Measurements from ENCODE around the gene CEP41. TPM values are rescaled to one million over a fixed set of nuclear protein-coding genes. Genes with fewer than 3 reads are reported as not detected.

CEP41 gene
- total RNA-seq, 4 donors from 2014 or later, result 1.8 to 6.2 (median 1.9) TPM

- no peaks in the 10 kb centered on the region for H3K9me3 ChIP-seq
- intact Hi-C loops (cut with DNase I; ENCODE audit: low total_unique reads), result loop anchor here (5.0 kb wide), 1 partner anchor 73 kb away; no protein-coding TSS in a partner anchor
- DNase-seq, result no peak
- no peaks in the 10 kb centered on the region for H3K36me3 ChIP-seq
- in situ Hi-C loops (cut with MboI; ENCODE audit: low sequenced_read_pairs in 4 of 4), result no loop called here
- H3K27me3 ChIP-seq, result peaks cover 0 to 10% (median 0%) of the 10 kb centered on the region in 3 donors
- H3K4me1 ChIP-seq, result peaks cover 3 to 4% of the 10 kb centered on the region in 2 donors
- peak in 1 of 2 donors; percentile 14 for ATAC-seq
- peak overlapping the region; percentile 43 to 72 (median 64) for H3K27ac ChIP-seq
- TF ChIP-seq POLR2A (IDR thresholded peaks at IDR 0.05), result no peak
- TF ChIP-seq CTCF (IDR thresholded peaks at IDR 0.05 in 4 of 5, conservative IDR thresholded peaks at IDR 0.05 in 1 of 5), result no peak
- no peak overlapping the region for H3K4me3 ChIP-seq
Observed at GRCh38 chr7:130349911-130350782, 90.7 kb downstream of the CEP41 start.

GRCh38 chr7:130346941-130347340 is 93.9 kb downstream of the CEP41 start:
- TF ChIP-seq POLR2A (IDR thresholded peaks at IDR 0.05) (no peak), CTCF (IDR thresholded peaks at IDR 0.05 in 4 of 5, conservative IDR thresholded peaks at IDR 0.05 in 1 of 5) (no peak)
- ATAC-seq (no peak), DNase-seq (no peak)
- in situ Hi-C loops (cut with MboI; ENCODE audit: low sequenced_read_pairs in 4 of 4), result no loop called here
- H3K9me3 ChIP-seq, result no peaks in the 10 kb centered on the region
- peaks cover 0 to 10% (median 0%) of the 10 kb centered on the region in 3 donors for H3K27me3 ChIP-seq
- no peak overlapping the region for H3K27ac ChIP-seq
- H3K4me3 ChIP-seq, result no peak overlapping the region
- peaks cover 0 to 4% of the 10 kb centered on the region in 2 donors for H3K4me1 ChIP-seq
- no peaks in the 10 kb centered on the region for H3K36me3 ChIP-seq
- intact Hi-C loops (cut with DNase I; ENCODE audit: low total_unique reads), result no loop called here

- no peak overlapping the region for H3K27ac ChIP-seq
- no peaks in the 10 kb centered on the region for H3K36me3 ChIP-seq
- DNase-seq (no peak), ATAC-seq (no peak)
- H3K9me3 ChIP-seq, result no peaks in the 10 kb centered on the region
- peaks cover 0 to 3% of the 10 kb centered on the region in 2 donors for H3K4me1 ChIP-seq
- H3K27me3 ChIP-seq, result peaks cover 0 to 5% (median 0%) of the 10 kb centered on the region in 3 donors
- in situ Hi-C loops (cut with MboI; ENCODE audit: low sequenced_read_pairs in 4 of 4), result no loop called here
- intact Hi-C loops (cut with DNase I; ENCODE audit: low total_unique reads), result no loop called here
- no peak for TF ChIP-seq CTCF (IDR thresholded peaks at IDR 0.05 in 4 of 5, conservative IDR thresholded peaks at IDR 0.05 in 1 of 5)
- no peak for TF ChIP-seq POLR2A (IDR thresholded peaks at IDR 0.05)
- no peak overlapping the region for H3K4me3 ChIP-seq
Observed at GRCh38 chr7:130346177-130346905, 94.5 kb downstream of the CEP41 start.

- no peak for DNase-seq
- in situ Hi-C loops (cut with MboI; ENCODE audit: low sequenced_read_pairs in 4 of 4), result no loop called here
Observed at GRCh38 chr7:130345725-130346124, 95.1 kb downstream of the CEP41 start.

GRCh38 chr7:130345136-130345535 is 95.7 kb downstream of the CEP41 start:
- no peak for ATAC-seq
- intact Hi-C loops (cut with DNase I; ENCODE audit: low total_unique reads), result loop anchor here (2.0 kb wide), 1 partner anchor 88 kb away; no protein-coding TSS in a partner anchor

More at GRCh38 chr7:130345725-130346124, 95.1 kb downstream of the CEP41 start:
- Histone ChIP-seq H3K9me3 (no peaks in the 10 kb centered on the region), H3K4me1 (no peaks in the 10 kb centered on the region), H3K27me3 (peaks cover 0 to under 1% (median 0%) of the 10 kb centered on the region in 3 donors), H3K4me3 (no peak overlapping the region), H3K27ac (no peak overlapping the region), H3K36me3 (no peaks in the 10 kb centered on the region)
- no peak for TF ChIP-seq POLR2A (IDR thresholded peaks at IDR 0.05)
- intact Hi-C loops (cut with DNase I; ENCODE audit: low total_unique reads), result loop anchor here (2.0 kb wide), 1 partner anchor 87 kb away; no protein-coding TSS in a partner anchor
- no peak for ATAC-seq

More at GRCh38 chr7:130345136-130345535, 95.7 kb downstream of the CEP41 start:
- H3K36me3 ChIP-seq, result no peaks in the 10 kb centered on the region
- H3K27me3 ChIP-seq, result no peaks in the 10 kb centered on the region
- H3K9me3 ChIP-seq, result no peaks in the 10 kb centered on the region
- no peak for DNase-seq
- no peak overlapping the region for H3K27ac ChIP-seq
- TF ChIP-seq POLR2A (IDR thresholded peaks at IDR 0.05) (no peak), CTCF (IDR thresholded peaks at IDR 0.05 in 4 of 5, conservative IDR thresholded peaks at IDR 0.05 in 1 of 5) (no peak)
- in situ Hi-C loops (cut with MboI; ENCODE audit: low sequenced_read_pairs in 4 of 4), result no loop called here
- H3K4me1 ChIP-seq, result no peaks in the 10 kb centered on the region
- no peak overlapping the region for H3K4me3 ChIP-seq

Measured in gastrocnemius medialis (tissue), 4 donors.